ENCODE results near the gene C17orf67.

- TF ChIP-seq POLR2A (IDR thresholded peaks at IDR 0.05; ENCODE audit: low read depth, low read length), result no peak
- no peak for TF ChIP-seq POLR2AphosphoS5 (IDR thresholded peaks at IDR 0.05; ENCODE audit: low read depth, low read length)
These were observed 39.8 kb downstream of the C17orf67 start for GRCh38 chr17:56793957-56794356.

Measured in GM12892 (cell line).